PC-9 (cell line): Measurements from ENCODE around the gene RNASE7. TPM values are rescaled to one million over a fixed set of nuclear protein-coding genes. Genes with fewer than 3 reads are reported as not detected.
A peak's percentile ranks its signal among the peaks of the same experiment; 100 is the strongest.

Experiments used
- BruUV-seq: library from RNA; stranded (reverse); fragments of 400-500 nt; replicated peaks from 2 replicates; lab custom pipeline; 2021; lab: Mats Ljungman, UMichigan
- CTCF ChIA-PET: fragments of 300-600 bp; sonication (Branson Sonifier 250); formaldehyde crosslinking; loops from one replicate; lab custom pipeline; 2022; ENCODE audit warnings: antibody characterized with exemption; lab: Charles Lee
- POLR2A ChIA-PET: fragments of 300-600 bp; sonication (Branson Sonifier 250); formaldehyde crosslinking; loops from one replicate; lab custom pipeline; 2022; ENCODE audit warnings: antibody characterized with exemption; ENCODE audit not compliant: unreplicated experiment; lab: Charles Lee
- DNase-seq, 2 experiments: peaks; one replicate each; pipeline versions ENCODE4 v3.0.0 to v3.0.0-alpha.2; 2015 to 2022; ENCODE audit warnings: mixed read lengths in 1 of 2
- H2AFZ ChIP-seq: fragments of 200-600 bp; sonication (generic); 2 replicates; pipeline ENCODE4 v1.8.1; 2017; ENCODE audit warnings: antibody characterized with exemption
- H3F3A ChIP-seq: fragments of 200-600 bp; sonication (generic); 2 replicates; pipeline ENCODE4 v1.8.1; 2017; ENCODE audit warnings: antibody characterized with exemption, mild to moderate bottlenecking, low read depth; ENCODE audit not compliant: insufficient read depth
- H3K27ac ChIP-seq: fragments of 200-600 bp; sonication (generic); 2 replicates; pipeline ENCODE4 v1.6.1; 2016; ENCODE audit warnings: mixed run types
- H3K27me3 ChIP-seq: fragments of 200-600 bp; sonication (generic); 2 replicates; pipeline ENCODE4 v1.6.1; 2016; ENCODE audit warnings: low read depth, mixed run types; ENCODE audit not compliant: insufficient read depth
- H3K36me3 ChIP-seq: fragments of 200-600 bp; sonication (generic); 2 replicates; pipeline ENCODE4 v1.6.1; 2016; ENCODE audit warnings: low read depth, mixed run types
- H3K4me1 ChIP-seq: fragments of 200-600 bp; sonication (generic); replicated peaks from 2 replicates; pipeline ENCODE4 v1.6.1; 2016; ENCODE audit warnings: mixed run types; ENCODE audit not compliant: insufficient read depth
- H3K4me2 ChIP-seq: fragments of 200-600 bp; sonication (generic); 2 replicates; pipeline ENCODE4 v1.6.1; 2017; ENCODE audit warnings: mixed run types
- H3K4me3 ChIP-seq: fragments of 200-600 bp; sonication (generic); 2 replicates; pipeline ENCODE4 v1.6.1; 2016; ENCODE audit warnings: mixed run types
- H3K79me2 ChIP-seq: fragments of 200-600 bp; sonication (generic); 2 replicates; pipeline ENCODE4 v1.6.1; 2017; ENCODE audit warnings: low read depth, mixed run types
- H3K9me2 ChIP-seq: fragments of 200-600 bp; sonication (generic); 2 replicates; pipeline ENCODE4 v1.8.1; 2017; ENCODE audit warnings: mild to moderate bottlenecking; ENCODE audit not compliant: insufficient read depth
- H3K9me3 ChIP-seq: fragments of 200-600 bp; sonication (generic); 2 replicates; pipeline ENCODE4 v1.8.1; 2016; ENCODE audit warnings: low read depth; ENCODE audit not compliant: insufficient read depth
- H4K20me1 ChIP-seq: fragments of 200-600 bp; sonication (generic); 2 replicates; pipeline ENCODE4 v1.8.1; 2017; ENCODE audit not compliant: insufficient read depth
- EZH2 ChIP-seq: fragments of 200-600 bp; sonication (generic); IDR thresholded peaks from 2 replicates; pipeline ENCODE4 v1.8.0; 2017; ENCODE audit warnings: antibody characterized with exemption, low read depth
- intact Hi-C: fragments of 100-400 bp; cut with micrococcal nuclease; formaldehyde crosslinking; loops from one replicate; pipeline ENCODE4 v1.10.0; 2022; ENCODE audit not compliant: unreplicated experiment
- total RNA-seq: library from RNA; stranded (reverse); gene quantifications from 2 replicates; pipeline ENCODE4 v1.2.3, GENCODE V29; 2021
- TF ChIP-seq, protein P1 (sequence below): fragments of 200-600 bp; sonication (generic); conservative IDR thresholded peaks from 2 replicates; pipeline ENCODE4 v1.6.1; 2017; ENCODE audit warnings: mixed run types, antibody characterized with exemption, mild to moderate bottlenecking, moderate library complexity

RNASE7 gene
- total RNA-seq, 1 experiment from 2014 or later, result not detected

- no TSS peak for BruUV-seq
Observed at GRCh38 chr14:21034707-21035106, 7.5 kb upstream of the RNASE7 start, which contains the start of gene RNASE13. Gene RNASE13 (minus strand): TSS chr14:21034807. CDS start chr14:21034288, 519 bp downstream.

GRCh38 chr14:21036751-21037150 is 5.4 kb upstream of the RNASE7 start:
- no TSS peak for BruUV-seq
- H2AFZ ChIP-seq, result no peak overlapping the region
- no peak overlapping the region for H3K4me2 ChIP-seq
- H3K4me1 ChIP-seq, result no peaks in the 10 kb centered on the region
- no peaks in the 10 kb centered on the region for H3F3A ChIP-seq
- peak; percentile 22 to 61 for DNase-seq
- no peak overlapping the region for H3K27ac ChIP-seq
- H3K79me2 ChIP-seq, result no peaks in the 10 kb centered on the region
- CTCF ChIA-PET, result interaction anchor here (1.3 kb wide), 1 partner anchor 22 kb away, joined by 4 read pairs; no protein-coding TSS in a partner anchor
- no peak overlapping the region for H3K4me3 ChIP-seq
- H4K20me1 ChIP-seq, result no peaks in the 10 kb centered on the region
- H3K9me3 ChIP-seq, result no peaks in the 10 kb centered on the region
- H3K27me3 ChIP-seq, result no peaks in the 10 kb centered on the region; the same call in 1 of the 2 replicates
- intact Hi-C loops, result no loop called here
- POLR2A ChIA-PET, result interaction anchor here (0.5 kb wide), 1 partner anchor 62 kb away, joined by 8 read pairs; no protein-coding TSS in a partner anchor
- H3K36me3 ChIP-seq, result no peaks in the 10 kb centered on the region
- TF ChIP-seq EZH2, result no peak
- TF ChIP-seq, protein P1, sequence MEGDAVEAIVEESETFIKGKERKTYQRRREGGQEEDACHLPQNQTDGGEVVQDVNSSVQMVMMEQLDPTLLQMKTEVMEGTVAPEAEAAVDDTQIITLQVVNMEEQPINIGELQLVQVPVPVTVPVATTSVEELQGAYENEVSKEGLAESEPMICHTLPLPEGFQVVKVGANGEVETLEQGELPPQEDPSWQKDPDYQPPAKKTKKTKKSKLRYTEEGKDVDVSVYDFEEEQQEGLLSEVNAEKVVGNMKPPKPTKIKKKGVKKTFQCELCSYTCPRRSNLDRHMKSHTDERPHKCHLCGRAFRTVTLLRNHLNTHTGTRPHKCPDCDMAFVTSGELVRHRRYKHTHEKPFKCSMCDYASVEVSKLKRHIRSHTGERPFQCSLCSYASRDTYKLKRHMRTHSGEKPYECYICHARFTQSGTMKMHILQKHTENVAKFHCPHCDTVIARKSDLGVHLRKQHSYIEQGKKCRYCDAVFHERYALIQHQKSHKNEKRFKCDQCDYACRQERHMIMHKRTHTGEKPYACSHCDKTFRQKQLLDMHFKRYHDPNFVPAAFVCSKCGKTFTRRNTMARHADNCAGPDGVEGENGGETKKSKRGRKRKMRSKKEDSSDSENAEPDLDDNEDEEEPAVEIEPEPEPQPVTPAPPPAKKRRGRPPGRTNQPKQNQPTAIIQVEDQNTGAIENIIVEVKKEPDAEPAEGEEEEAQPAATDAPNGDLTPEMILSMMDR, result no peak
- H3K9me2 ChIP-seq, result no peaks in the 10 kb centered on the region

More at GRCh38 chr14:21034707-21035106, 7.5 kb upstream of the RNASE7 start, which contains the start of gene RNASE13:
- ChIA-PET POLR2A (no interaction called here), CTCF (interaction anchor here (0.6 kb wide), 1 partner anchor 73 kb away, joined by 10 read pairs; no protein-coding TSS in a partner anchor)
- intact Hi-C loops, result no loop called here
- Histone ChIP-seq H3K4me2 (no peak within 1 kb of the TSS), H3K4me3 (no peak within 1 kb of the TSS), H3K27ac (no peak within 1 kb of the TSS), H4K20me1 (no peaks in the 10 kb centered on the region), H3K9me2 (no peaks in the 10 kb centered on the region), H3K9me3 (no peaks in the 10 kb centered on the region), H3F3A (no peaks in the 10 kb centered on the region), H3K36me3 (no peaks in the 10 kb centered on the region), H3K4me1 (no peaks in the 10 kb centered on the region), H3K79me2 (no peaks in the 10 kb centered on the region), H2AFZ (no peak within 1 kb of the TSS), H3K27me3 (no peaks in the 10 kb centered on the region; the same call in 1 of the 2 replicates)
- no peak for DNase-seq
- no peak for TF ChIP-seq EZH2
- TF ChIP-seq, protein P1, result no peak

DNA sequence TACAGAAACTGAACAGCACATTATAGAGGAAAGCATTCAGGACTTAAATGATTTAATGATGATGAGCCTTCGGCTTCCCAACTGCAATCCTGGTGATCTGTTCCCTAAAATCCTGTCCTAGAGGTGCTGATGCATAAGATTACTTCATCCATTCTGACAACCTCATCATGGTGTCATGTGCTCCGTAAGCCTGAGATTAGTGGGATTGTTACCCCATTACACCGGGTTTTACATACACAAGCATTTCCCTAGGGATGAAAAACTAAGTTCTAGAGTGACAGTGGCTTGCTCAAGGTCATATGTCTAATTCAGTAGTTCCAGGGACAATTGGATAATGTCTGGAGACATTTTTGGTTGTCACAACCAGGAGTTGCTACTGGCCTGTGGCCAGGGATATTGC is 5.0 kb upstream of the RNASE7 start:
- no peaks in the 10 kb centered on the region for H4K20me1 ChIP-seq
- BruUV-seq, result no TSS peak
- CTCF ChIA-PET, result interaction anchor here (0.6 to 1.3 kb wide), 2 partner anchors 23 to 1473 kb away, joined by 4 to 5 read pairs; no protein-coding TSS in a partner anchor
- no peaks in the 10 kb centered on the region for H3F3A ChIP-seq
- H3K4me2 ChIP-seq, result no peak overlapping the region
- no peaks in the 10 kb centered on the region for H3K36me3 ChIP-seq
- no peak for DNase-seq
- TF ChIP-seq, protein P1, result no peak
- TF ChIP-seq EZH2, result no peak
- H3K9me2 ChIP-seq, result no peaks in the 10 kb centered on the region
- no peak overlapping the region for H3K27ac ChIP-seq
- POLR2A ChIA-PET, result no interaction called here
- no peak overlapping the region for H3K4me3 ChIP-seq
- no peaks in the 10 kb centered on the region; the same call in 1 of the 2 replicates for H3K27me3 ChIP-seq
- no peaks in the 10 kb centered on the region for H3K4me1 ChIP-seq
- intact Hi-C loops, result no loop called here
- no peaks in the 10 kb centered on the region for H3K9me3 ChIP-seq
- no peaks in the 10 kb centered on the region for H3K79me2 ChIP-seq
- no peak overlapping the region for H2AFZ ChIP-seq
